UCSD-AML1 (cell line): ENCODE results near the gene SETD9.

Experiments used
- DNase-seq: peaks from one replicate; lab custom pipeline; 2025; ENCODE audit not compliant: unreplicated experiment; lab: John Stamatoyannopoulos, UW

SETD9 gene

DNA sequence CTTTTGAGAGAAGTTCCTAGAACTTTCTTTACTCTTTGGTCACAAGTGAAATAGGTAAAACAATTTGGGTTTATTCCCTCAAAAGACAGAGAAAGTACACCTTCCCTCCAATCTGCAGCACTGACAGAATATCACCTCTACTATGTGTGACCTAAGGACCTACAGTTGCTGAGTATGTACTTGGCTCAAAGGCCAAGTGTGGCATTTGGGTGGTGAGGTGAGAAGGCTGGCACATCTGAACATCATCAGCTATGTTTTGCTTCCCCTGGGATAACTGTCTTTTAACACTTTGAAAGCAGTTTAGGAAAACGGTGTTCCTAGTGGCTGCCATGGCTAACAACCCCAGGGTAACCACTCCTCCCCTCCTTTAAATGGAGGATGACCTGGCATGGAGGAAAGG is 24.9 kb downstream of the SETD9 start:
- DNase-seq = no peak

DNA sequence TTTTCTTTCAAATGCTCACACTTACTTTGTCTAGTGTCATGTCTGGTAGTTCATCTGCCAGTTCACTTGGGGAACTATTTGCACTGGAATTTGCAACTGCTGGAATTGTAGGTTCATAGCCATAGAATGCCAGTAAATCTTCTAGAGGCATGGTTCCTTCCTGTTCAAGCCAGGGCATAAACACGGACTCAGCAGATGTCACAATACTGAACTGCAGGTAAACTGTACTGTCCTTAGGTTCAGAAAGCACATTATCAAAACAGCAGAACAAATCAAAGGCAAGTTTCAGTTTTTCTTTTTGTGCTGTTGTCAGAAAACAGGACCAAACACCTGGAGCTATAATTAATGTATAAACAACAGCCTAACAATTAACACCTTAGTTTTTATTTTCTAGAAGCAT is 29.5 kb downstream of the SETD9 start:
- DNase-seq = no peak

DNA sequence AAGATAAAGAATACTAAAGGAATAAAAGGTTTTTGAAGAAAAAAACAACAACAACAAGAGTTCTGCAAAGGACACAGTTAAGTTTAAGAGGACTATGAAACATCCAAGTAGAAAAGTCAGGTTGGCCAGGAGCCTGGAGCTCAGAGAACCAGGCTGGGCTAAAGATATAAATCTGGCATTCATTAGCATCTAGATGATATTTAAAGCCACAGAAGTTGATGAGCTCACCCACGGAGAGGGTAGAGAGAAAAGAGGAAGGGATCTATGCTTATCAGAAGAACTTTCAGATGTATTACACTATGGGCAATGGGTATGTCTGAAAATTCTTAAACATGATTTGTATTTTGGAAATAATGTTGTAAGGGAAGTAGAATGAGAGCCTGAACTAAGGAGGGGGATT is 32.6 kb downstream of the SETD9 start:
- no peak for DNase-seq

DNA sequence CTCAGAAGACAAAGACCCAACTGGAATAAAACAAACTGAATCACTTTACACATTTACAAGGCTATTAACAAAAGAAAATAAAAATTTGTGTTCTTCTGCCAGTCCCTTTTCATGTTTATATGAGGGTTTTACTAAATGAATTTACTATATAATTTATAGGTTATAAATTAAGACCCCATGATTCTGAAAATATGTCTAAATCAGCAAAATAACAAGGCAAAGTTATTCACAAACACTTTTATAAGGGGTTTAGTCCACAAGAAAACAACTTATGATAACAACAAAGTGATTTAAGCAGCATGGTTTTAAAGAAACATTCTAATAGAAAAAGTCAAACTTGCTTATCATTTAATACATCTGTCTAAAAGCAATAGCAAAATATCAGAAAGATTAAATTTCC is 37.7 kb downstream of the SETD9 start:
- DNase-seq = no peak

DNA sequence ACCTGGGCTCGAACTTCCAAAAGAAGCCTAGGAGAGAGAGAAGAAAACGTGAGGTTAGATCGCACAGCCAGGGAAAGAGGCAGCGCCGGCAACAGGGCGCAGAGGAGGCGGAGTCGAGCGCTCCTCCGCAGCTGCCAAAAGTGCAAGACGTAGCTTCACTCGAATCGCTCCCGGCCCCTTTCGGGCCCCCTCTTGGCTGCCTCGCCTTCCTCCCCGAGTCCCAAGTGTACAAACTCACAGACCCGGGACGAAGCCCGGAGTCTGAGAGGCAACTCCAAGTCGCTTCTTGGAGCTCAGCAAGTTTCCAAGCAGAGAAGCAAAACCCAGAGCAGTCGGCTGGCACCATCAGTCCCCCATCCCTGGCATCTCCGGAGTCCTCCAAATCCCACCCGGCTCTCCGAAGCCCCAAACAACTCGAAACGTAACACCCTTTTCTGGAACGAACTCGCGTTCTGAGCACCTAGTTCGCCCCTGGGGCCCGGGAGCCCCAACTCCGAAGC is 41.3 kb downstream of the SETD9 start:
- peak; percentile 64 for DNase-seq

DNA sequence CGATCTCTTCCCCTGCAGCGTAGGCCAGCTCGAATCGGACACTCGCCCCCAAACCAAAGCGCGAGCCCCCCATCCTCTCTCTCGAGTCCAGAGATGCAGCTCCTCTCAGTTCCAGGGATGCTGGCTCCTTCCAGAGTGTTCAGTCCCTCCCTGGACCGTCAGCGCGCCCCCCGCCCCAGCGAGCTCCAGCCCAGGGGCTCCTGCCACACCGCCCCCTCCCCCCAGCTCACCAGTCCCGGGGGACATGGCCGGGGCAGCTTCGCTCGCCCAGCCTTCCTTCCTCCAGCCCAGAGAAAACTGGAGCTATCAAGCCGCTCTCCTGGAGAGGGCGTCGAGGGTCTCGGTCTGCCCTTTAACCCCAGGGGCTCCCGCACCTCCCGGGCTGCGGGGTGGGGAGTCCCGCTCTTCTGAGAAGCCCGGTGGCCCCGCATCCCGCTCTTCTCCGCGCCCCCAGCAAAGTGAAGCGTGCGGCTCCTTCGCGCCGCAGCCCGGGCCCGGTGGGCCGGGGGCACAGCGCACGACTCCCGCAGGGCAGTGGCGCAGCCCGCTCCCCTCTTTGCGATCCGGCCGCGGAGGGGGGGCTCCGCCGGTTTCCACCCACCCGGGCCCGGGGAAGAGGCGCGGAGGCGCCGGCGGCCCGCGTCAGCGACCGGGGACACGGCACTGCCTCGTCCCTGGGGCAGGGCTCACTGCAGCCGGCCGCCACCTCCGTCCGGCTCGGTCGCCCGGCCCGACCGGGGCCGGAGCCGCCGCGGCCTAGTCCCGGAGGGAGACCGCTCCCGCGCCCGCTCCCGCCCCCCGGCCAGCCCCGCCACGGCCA is 41.9 kb downstream of the SETD9 start:
- peak; percentile 48 for DNase-seq

DNA sequence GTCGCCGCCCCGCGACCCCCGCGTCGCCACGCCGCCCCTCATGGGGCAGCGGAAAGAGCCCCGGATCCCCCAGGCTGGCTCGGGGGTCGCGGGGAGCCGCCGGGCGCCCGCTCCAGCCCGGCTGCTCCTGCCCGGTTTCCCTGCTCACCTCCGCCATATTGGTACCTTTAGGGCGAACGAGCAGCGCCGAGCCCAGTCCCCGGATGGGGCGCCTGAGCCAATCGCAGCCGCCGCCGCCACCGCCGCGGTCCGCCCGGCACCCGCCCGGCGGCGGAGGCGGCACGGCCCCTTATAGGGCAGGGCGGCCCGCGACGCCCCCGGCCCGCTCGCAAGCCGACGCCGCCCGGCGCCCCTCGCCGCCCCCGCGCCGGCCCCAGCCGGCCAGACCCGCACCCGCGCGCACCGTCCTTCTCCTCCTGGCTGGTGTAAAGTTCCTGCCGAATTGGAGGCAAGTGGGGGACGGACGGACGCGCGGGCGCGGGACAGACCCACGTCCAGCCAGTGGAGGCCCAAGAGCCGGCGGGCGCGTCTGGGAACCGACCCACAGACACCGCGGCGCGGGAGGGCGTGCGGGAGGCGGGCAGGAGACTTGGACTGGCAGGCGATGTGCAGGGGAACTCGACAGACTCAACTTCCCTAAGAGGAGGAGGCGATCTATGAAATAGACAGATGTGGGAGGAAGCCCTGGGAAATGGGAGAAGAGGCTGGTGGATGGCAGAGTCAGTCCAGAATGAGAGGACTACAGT is 42.7 kb downstream of the SETD9 start, which contains the start of gene MIER3:
Gene MIER3 (minus strand): TSS at position 178 of the 746 bp plus-strand sequence. CDS start 21 bp downstream, at position 157.
- DNase-seq = peak; percentile 77

DNA sequence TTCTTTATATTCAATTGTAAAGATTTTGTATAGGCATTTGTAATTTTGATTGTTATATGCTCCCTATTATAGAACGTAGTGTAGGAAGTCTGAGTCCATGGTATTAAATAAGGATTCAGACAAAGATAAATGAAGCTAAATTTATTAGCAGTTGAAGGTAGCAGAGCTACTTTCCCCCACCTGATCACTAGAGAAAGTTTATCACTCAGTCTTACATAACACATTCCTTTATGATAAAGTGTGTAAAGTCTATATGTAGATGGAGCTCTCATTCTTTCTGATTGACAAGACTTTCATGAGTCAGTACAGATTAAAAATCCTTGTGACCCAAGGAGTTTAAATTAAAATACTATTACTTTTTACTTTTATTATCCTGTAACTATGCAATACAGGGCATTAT is 44.9 kb downstream of the SETD9 start:
- DNase-seq = no peak

DNA sequence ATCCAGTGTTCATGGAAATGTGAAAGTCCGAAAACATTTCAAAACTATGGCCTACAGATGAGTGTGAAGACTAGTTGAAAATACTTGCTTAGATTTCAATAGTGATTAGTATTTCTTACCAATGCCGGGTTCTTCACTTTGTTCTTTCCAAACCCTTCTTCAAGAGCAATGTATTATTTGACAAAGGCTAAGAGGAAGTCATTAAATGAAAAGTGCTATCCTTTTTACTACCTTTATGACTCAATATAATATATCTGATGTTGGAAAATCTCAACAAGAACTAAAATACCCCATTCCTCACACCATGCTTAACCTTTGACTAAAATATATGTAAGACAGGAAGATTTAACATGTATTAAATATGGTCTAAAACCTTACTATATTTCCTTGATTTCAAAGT is 49.2 kb downstream of the SETD9 start:
- DNase-seq = no peak

DNA sequence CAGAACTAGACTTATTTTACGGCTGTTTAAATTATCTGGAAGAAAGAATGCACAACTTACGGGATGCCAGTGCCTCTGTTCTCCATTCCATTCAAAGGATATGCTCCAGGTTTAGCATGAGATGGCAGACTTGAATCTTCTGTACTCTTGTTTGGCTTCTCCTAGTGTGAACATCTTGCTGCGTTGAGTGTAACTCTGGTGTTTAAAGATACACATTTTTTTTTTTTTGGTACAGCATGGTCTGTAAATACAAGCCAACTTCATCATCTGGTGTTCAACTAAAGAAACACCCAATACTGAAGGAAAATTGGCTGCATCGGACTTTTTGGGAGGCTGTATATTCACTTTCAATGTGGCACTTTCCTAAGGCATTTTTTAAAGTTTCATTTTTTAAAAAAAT is 49.9 kb downstream of the SETD9 start:
- DNase-seq = no peak

DNA sequence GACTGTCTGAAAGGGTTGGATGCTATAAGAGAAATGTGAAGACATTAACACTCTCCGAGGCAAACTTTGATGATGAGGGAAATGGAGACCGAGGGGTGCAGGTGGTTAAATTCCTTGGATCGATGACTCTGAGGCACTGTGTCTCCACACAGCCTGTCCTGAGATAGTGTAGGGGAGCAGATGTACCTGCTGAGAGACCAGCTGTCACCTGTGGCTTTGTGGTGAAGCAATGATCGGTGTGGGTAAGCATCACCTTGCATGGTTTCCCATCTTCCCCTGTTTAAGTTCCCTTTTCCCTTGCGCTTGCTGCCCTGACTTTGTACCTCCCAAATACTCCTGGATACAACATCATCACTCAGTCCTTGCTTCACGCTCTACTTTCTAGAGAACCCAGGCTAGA is 52.4 kb downstream of the SETD9 start:
- DNase-seq = no peak

DNA sequence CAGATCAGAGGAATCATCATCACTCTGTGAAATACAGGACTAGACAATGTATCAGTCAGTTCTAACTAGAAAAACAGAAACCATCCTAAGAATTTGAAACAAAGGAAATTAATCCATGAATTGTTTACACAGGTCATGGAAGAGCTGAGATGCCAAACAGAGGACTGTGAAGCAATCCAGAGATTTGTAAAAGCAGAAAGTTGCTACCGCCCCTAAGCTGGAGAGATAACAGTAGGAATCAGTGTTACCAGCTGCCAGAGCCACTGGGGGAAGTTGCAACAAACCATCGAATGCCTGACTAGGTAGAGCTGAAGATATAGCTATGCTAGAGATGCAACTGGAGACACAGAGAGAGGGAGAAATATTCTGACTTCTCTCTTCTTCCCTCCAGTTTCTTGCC is 52.9 kb downstream of the SETD9 start:
- no peak for DNase-seq

DNA sequence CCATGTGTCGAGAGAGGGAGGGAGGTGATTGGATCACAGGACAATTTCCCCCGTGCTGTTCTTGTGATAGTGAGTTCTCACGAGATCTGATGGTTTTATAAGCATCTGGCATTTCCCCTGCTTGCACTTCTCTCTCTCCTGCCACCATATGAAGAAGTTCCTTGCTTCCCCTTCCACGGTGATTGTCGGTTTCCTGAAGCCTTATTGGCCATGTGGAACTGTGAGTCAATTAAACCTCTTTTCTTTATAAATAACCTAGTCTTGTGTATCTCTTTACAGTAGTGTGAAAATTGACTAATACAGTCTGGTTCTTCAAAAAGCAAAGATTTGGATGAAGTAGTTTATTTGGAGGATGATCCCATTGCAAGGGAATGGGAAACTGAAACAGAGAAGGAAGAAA is 53.9 kb downstream of the SETD9 start:
- no peak for DNase-seq

DNA sequence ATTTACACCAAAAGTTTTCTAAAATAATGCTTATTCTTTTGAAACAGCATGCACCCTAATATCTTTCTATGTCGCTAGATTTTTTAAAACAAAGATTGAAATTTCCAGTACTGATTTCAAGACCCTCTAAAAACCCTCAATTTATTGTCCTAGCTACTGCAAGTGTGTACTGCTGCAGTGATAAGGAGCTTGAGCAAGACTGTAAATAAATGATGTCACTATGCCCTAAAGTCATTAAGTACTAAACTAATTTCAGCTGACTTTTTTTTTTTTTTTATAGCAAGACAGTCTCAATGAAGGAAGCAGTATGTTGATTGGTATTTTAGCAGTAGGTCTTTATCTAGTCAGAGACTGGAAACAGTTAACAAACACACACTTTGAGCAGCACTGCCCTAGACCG is 54.8 kb downstream of the SETD9 start:
- no peak for DNase-seq
